ENCODE results near the gene ID3.

The ID3 gene

DNA sequence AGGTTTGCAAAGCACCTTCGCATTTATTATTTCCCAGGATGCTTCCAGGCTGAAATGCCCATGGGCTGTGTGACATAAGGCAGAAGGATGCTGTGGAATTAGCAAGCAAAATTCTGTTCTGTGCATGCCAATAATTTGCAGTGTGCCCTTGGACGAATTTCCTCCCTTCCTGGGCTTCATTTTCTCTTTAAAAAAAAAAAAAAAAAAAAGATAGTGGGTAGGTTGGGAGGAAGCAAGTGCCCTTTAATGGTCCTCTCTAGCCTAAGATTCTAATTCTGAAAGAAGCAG is 2.5 kb upstream of the ID3 start:
- TF ChIP-seq BCL11B (tag by site-specific recombination; IDR thresholded peaks at IDR 0.05; ENCODE audit: low read depth) (no peak), ZFP3 (tag by site-specific recombination; IDR thresholded peaks at IDR 0.05; ENCODE audit: low read depth) (no peak), ZNF561 (tag by site-specific recombination; IDR thresholded peaks at IDR 0.05; ENCODE audit: borderline replicate concordance) (no peak), TCF7L2 (IDR thresholded peaks at IDR 0.05; ENCODE audit: borderline replicate concordance, low read depth, low read length) (no peak), ZNF660 (tag by site-specific recombination; IDR thresholded peaks at IDR 0.05) (no peak), ZNF24 (tag by site-specific recombination; IDR thresholded peaks at IDR 0.05) (no peak), ZNF121 (tag by site-specific recombination; IDR thresholded peaks at IDR 0.05) (no peak), ZNF426 (tag by site-specific recombination; IDR thresholded peaks at IDR 0.05) (no peak), ZNF174 (tag by site-specific recombination; IDR thresholded peaks at IDR 0.05) (no peak), ZNF677 (tag by site-specific recombination; IDR thresholded peaks at IDR 0.05) (no peak), ZNF184 (tag by site-specific recombination; IDR thresholded peaks at IDR 0.05) (no peak), ZNF610 (tag by site-specific recombination; IDR thresholded peaks at IDR 0.05; ENCODE audit: borderline replicate concordance) (no peak), ZNF549 (tag by site-specific recombination; IDR thresholded peaks at IDR 0.05) (no peak), ZNF221 (tag by site-specific recombination; IDR thresholded peaks at IDR 0.05; ENCODE audit: borderline replicate concordance) (no peak)
- TF ChIP-seq, protein P1, sequence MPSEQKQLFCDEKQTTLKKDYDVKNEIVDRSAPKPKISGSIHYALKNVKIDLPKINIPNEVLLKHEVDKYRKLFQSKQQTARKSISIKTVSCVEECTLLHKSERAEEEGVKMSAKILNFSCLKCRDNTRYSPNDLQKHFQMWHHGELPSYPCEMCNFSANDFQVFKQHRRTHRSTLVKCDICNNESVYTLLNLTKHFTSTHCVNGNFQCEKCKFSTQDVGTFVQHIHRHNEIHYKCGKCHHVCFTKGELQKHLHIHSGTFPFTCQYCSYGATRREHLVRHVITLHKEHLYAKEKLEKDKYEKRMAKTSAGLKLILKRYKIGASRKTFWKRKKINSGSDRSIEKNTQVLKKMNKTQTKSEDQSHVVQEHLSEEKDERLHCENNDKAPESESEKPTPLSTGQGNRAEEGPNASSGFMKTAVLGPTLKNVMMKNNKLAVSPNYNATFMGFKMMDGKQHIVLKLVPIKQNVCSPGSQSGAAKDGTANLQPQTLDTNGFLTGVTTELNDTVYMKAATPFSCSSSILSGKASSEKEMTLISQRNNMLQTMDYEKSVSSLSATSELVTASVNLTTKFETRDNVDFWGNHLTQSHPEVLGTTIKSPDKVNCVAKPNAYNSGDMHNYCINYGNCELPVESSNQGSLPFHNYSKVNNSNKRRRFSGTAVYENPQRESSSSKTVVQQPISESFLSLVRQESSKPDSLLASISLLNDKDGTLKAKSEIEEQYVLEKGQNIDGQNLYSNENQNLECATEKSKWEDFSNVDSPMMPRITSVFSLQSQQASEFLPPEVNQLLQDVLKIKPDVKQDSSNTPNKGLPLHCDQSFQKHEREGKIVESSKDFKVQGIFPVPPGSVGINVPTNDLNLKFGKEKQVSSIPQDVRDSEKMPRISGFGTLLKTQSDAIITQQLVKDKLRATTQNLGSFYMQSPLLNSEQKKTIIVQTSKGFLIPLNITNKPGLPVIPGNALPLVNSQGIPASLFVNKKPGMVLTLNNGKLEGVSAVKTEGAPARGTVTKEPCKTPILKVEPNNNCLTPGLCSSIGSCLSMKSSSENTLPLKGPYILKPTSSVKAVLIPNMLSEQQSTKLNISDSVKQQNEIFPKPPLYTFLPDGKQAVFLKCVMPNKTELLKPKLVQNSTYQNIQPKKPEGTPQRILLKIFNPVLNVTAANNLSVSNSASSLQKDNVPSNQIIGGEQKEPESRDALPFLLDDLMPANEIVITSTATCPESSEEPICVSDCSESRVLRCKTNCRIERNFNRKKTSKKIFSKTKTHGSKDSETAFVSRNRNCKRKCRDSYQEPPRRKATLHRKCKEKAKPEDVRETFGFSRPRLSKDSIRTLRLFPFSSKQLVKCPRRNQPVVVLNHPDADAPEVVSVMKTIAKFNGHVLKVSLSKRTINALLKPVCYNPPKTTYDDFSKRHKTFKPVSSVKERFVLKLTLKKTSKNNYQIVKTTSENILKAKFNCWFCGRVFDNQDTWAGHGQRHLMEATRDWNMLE (tag by site-specific recombination; conservative IDR thresholded peaks at IDR 0.05; ENCODE audit: low read depth): no peak
- TF ChIP-seq, protein P2, sequence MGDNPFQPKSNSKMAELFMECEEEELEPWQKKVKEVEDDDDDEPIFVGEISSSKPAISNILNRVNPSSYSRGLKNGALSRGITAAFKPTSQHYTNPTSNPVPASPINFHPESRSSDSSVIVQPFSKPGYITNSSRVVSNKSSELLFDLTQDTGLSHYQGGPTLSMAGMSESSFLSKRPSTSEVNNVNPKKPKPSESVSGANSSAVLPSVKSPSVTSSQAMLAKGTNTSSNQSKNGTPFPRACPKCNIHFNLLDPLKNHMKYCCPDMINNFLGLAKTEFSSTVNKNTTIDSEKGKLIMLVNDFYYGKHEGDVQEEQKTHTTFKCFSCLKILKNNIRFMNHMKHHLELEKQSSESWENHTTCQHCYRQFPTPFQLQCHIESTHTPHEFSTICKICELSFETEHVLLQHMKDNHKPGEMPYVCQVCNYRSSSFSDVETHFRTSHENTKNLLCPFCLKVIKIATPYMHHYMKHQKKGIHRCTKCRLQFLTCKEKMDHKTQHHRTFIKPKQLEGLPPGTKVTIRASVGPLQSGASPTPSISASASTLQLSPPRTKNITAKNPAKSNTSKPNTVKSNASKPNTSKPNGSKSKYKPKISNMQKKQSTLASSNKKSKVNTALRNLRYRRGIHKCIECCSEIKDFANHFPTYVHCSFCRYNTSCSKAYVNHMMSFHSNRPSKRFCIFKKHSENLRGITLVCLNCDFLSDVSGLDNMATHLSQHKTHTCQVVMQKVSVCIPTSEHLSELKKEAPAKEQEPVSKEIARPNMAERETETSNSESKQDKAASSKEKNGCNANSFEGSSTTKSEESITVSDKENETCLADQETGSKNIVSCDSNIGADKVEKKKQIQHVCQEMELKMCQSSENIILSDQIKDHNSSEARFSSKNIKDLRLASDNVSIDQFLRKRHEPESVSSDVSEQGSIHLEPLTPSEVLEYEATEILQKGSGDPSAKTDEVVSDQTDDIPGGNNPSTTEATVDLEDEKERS (tag by site-specific recombination; IDR thresholded peaks at IDR 0.05): no peak
- TF ChIP-seq, protein P3, sequence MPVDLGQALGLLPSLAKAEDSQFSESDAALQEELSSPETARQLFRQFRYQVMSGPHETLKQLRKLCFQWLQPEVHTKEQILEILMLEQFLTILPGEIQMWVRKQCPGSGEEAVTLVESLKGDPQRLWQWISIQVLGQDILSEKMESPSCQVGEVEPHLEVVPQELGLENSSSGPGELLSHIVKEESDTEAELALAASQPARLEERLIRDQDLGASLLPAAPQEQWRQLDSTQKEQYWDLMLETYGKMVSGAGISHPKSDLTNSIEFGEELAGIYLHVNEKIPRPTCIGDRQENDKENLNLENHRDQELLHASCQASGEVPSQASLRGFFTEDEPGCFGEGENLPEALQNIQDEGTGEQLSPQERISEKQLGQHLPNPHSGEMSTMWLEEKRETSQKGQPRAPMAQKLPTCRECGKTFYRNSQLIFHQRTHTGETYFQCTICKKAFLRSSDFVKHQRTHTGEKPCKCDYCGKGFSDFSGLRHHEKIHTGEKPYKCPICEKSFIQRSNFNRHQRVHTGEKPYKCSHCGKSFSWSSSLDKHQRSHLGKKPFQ (tag by site-specific recombination; IDR thresholded peaks at IDR 0.05): no peak
- H3K4me3 ChIP-seq (ENCODE audit: low read depth, low read length): no peak overlapping the region
- POLR2A ChIA-PET: interaction anchor here (0.6 to 0.8 kb wide), 2 partner anchors 11 to 135 kb away, joined by 4 to 8 read pairs; no protein-coding TSS in a partner anchor
- peaks cover 0 to 24% of the 10 kb centered on the region in 2 experiments; a peak in 1 of 3 replicates for H3K36me3 ChIP-seq (ENCODE audit: control insufficient read depth in 2 of 2, insufficient read depth in 1 of 2, low read length in 2 of 2)
- no peaks in the 10 kb centered on the region for H3K9me3 ChIP-seq (ENCODE audit: control insufficient read depth, insufficient read depth, low read depth, low read length)
- peaks cover 21% of the 10 kb centered on the region for H3K4me1 ChIP-seq (ENCODE audit: control insufficient read depth, insufficient read depth, low read length)
- CTCF ChIA-PET: interaction anchor here (1.4 to 1.9 kb wide), 2 partner anchors 17 to 73 kb away, joined by 3 to 5 read pairs; no protein-coding TSS in a partner anchor
- peak overlapping the region; percentile 89 for H3K27ac ChIP-seq (ENCODE audit: extremely low read depth, low read depth, low read length)

All from HEK293 (cell line).